Stimulated activated CD8-positive, alpha-beta memory T cell treated with anti-CD3 and anti-CD28 coated beads, Interleukin-15, amount 100 ng/mL, for 48 hours (primary cell): ENCODE measurements around the gene RTL9.
"Not testable (repeated sequence)": the region's sequence is repeated elsewhere in the genome, so short reads cannot be mapped to it uniquely, and the experiment has no call there.

Experiments
- DNase-seq, 2 donors: peaks; one replicate each; pipeline ENCODE4 v3.0.0-alpha.2; 2020; ENCODE audit warnings: low read depth in 2 of 2

The RTL9 gene

DNA sequence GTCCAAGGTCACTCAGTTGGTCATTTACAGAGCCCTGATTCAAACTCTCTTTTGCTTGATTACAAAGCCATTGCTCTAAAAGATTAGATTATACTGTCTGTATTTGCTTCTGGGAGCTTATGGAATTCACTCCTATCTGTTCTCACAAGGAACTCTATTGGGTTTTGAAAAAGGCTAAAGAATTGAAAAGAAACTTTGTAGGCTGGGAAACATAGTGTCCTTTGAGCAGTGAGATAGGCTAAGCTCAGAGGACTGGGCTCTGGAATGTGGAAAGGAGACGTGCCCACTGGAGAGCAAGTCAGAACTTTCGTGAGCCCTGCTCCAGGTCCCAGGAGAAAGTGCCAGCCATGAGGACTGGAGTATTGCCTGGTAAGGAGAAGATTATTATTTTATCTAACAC, at the start of gene RTL9:
Gene RTL9, plus strand, starts transcription at position 301 of the 400 bp plus-strand sequence. CDS start 91,770 bp downstream, outside the sequence.
- DNase-seq: no peak

DNA sequence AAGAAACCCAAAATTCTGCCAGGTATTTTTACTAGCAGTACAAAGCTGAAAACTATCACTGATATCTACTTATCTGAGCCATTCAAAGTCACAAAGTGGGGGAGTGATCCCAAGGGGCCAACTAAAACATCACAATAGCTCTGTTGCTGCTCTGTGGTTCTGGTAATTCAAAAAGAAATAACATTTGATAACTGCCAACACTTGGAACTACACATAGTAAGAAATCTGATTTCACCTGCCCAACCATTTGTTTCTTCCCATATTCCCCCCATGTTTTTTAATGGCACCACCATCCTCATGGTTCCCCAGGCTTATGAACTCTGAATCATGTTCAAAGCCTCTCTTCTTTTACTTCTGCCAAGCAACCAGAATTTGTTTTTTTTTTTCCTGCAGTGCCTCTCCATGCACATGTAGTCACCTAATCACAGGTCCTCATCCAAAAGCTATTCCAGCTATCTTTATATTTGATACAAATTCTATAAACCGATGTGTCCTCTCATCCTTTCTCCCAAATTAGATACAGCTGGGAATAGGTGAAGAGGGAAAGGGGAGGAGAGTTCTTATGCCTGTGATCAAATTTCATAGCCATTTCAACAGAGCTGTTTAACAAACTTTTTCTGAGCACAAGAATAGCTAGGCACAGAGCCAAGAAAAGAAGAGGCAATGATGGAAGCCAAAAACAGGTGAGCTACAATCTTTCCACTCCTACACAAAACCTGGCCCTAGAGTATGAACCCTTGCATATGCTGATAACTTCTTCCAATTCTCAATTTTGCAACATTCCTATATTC, 48.5 kb upstream of the RTL9 start:
- DNase-seq: no peak

- peak; percentile 9 to 13 for DNase-seq
Observed at GRCh38 chrX:110310896-110311295, 47.8 kb upstream of the RTL9 start.

DNA sequence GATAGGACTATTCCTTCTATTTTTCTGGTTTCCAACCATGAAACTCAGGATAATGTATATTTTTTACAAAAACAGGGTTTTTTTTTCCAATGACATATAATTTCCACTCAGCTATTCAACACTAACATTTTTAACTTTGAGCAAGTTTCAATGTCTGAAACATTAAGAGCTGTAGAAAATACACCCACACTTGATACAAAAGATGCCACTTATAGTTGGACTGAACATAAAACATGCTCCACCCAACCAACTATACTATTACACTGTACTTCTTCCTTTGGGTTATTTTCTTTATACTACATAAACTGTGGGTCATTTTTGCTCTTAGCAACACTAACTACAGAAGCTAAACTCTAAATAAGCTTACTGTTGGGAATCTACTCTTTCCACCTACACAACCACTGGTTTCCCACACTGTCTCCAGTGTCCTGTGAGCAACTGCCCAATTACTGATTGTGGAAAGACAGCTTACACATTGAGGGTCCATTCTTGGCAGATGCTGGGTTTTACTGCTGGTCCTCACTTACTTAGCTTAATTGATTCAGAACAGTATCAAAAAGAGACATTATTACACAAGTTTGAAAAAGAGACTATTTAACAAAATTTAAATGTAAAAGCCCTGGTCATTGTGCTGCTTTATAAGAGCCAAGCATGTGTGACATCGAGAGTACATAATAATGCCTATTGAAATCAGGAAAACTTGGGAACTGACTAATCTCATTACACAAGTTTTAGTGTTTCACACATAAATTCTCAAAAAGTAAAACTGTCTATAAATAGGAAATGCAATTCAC, 47.0 kb upstream of the RTL9 start:
- DNase-seq: no peak

GRCh38 chrX:110315551-110315950, 43.1 kb upstream of the RTL9 start:
- DNase-seq: no peak

DNA sequence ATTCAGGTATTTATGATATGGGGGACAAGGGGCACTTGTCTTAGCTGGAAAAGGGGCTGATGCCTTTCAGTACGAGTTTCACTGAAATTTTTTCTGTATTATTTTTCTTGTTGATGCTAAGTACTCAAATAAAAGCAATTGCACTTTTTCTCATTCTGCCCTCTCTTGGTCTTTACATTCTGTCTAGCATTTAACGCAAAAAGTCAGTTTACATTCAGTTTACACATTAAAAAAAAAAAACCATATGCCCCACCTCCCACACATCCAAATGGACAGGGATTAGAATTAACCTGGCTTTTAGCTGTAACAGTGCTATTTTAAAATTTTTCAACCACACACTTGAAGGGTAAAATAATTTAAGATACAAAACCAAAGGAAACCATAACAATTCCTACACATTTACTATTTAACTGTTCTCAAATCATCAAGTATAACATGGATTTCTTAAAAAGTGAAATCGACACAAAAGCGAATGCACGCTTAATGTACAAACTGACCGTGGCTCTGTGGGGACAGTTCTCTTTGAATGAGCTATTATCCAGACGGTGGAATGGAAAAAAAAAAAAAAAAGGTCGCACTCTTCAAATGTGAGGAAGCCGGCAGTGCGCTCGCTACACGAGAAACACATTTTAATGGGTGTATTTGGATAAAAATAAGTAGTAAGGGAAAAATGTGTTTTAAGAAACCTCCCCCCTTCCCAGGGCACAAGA, 42.1 kb upstream of the RTL9 start:
- no peak for DNase-seq

- peak in 1 of 2 donors; percentile 15 for DNase-seq
Observed at GRCh38 chrX:110317061-110317819, 41.4 kb upstream of the RTL9 start.

DNA sequence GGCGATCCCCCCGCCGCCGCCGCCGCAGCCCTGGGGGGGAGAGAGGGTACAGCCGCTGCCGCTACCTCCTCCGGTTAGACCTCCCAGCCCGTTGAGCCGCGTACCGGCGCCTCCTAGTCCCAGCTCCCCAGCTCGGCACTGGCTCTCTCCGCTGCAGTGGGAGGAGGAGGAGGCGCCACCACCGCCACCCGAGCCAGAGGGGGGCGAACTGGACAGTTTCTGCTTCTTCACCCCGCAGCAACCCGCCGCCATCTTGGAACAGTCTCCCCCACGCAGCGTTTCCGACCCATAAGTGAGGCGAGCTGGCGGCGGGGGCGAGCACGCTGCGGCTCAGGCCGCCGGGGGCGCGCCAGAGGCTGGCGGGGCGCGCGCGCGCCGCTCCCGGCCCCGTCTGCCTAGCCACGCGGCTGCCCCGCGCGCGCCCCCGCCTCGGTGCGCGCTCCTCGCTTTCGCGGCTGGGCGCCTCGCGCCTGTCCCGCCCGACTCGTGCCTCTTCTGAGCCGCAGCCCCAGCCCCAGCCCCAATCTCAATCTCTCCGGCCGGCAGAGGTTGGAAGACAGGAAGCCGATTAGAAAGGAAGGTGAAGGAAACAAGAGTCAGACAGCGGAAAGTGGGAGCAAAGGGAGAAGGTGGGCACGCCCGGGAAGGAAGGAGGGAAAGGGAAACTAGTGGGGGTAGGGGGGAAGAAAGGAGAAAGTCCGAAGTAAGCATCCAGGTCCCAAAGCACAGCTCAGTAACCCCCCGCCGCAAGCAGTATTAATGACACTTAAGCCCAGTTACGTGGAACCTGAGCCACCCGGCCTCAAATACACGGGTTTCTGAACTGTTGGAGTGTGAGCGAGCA, 40.6 kb upstream of the RTL9 start, which contains the start of gene AMMECR1:
Gene AMMECR1, minus strand, starts transcription at position 266 of the 844 bp plus-strand sequence. Its CDS starts 14 bp downstream, at position 252.
- peak; percentile 66 to 74 for DNase-seq

GRCh38 chrX:110318664-110318968, 40.0 kb upstream of the RTL9 start:
- no peak for DNase-seq

DNA sequence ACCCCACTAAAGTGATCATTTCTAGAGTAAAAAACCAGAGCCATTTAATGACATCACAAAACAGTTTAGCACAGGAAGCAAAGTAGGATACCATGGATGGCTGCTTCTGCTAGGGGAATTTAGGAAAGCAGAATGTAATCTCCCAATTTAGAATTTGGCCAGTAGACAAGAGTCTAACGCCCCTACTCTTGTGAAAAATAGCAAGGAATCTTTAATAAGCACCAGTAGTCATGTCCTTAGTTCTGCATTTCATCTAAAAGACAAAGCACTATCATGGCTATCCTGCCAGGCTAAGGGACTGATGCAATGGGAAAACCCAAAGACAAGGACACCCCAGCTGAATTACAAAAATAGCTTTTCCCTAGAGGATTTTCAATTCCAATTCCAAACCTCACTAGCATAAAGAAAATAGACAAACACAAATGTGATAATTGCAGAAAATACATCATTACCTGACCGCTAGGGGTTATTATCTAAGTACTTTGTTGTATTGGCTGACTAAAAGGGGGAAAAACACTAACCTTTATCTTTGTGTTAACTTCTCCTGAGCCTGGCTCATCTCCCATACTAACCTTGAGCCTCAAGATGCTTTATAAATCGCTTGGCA, 38.2 kb upstream of the RTL9 start:
- DNase-seq: no peak

GRCh38 chrX:110321081-110321480, 37.6 kb upstream of the RTL9 start:
- no peak for DNase-seq

DNA sequence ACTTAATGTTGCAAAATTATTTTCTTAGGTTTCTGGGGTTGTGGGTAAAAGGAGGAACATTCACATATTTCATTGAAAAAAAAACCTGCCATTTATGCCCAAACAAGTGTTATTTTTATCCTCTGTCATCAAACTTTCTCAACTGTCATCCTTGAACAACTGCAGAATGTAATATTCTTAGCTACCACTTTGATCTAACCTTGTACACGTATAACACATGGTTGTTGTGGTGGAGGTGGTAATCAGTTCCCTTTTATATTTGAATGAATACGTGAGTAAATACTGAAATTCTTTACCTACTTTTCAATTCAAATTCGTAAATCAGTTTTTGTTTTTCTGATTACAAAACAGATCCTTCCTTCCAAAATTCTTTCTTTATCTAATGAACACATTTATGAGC, 37.0 kb upstream of the RTL9 start:
- no peak for DNase-seq

DNA sequence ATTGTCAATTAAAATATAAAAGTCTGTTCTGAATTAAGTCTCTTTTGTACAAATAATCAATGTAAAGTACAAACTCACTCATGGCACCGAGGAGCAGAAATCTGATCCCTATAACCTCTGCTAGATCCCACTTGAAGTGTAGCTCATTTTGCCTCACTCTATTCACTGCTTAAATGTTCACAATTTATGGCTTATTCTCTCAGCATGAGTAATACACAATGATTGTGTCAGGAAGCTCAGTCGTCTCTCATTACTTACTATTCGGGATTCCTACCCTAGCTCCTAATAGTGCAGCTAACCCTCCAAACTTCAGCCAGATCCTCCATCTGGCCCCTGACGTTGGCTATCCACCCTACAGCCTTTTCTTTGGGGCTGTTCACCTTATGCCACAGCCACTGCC, 36.0 kb upstream of the RTL9 start:
- DNase-seq: no peak

DNA sequence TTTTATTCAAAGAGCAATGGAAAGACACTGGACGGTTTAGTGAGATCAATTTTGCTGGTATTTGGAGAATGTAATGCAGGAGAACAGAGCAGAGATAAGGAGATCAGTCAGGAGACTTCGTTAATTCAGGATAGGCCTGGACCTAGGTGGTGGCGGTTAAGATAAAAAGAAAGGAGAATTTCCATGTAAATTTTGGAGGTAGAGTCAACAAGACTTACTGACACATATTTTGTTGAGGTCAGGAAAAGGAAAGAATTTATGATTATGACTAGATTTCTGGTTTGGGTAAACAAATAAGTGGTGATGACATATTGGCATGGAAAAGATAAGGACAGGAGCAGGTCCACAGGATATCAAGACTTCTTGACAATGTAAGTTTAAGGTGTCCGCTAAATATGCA, 31.9 kb upstream of the RTL9 start:
- DNase-seq: no peak

GRCh38 chrX:110327336-110327735, 31.3 kb upstream of the RTL9 start:
- no peak for DNase-seq

GRCh38 chrX:110328613-110329012, 30.0 kb upstream of the RTL9 start:
- not testable (repeated sequence) for DNase-seq

DNA sequence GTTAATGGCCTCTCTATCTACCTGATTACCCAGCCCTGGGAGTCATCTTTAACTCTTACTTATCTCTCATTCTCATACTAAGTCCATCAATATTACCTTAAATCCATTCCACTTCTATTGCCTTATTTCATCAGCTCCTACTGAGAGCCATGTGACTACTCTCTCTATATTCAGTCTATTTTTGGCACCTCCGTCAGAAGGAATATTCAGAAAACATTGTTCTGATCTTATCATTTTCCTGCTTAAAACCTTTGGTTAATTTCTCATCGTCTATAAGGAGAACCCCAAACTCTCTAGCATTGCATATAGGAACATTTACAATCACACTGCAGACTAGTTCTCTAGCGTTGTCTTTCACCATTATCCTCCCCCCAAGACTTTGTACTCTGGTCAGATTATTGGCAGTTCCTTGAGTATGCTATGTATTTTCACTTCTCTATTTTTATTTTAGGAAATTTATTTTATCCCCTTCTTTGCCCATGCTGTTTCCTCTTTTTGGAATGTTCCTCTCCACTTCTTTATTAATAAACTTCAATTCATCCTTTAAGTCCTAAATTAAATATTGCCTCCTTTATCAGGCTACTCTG, 27.1 kb upstream of the RTL9 start:
- no peak for DNase-seq

DNA sequence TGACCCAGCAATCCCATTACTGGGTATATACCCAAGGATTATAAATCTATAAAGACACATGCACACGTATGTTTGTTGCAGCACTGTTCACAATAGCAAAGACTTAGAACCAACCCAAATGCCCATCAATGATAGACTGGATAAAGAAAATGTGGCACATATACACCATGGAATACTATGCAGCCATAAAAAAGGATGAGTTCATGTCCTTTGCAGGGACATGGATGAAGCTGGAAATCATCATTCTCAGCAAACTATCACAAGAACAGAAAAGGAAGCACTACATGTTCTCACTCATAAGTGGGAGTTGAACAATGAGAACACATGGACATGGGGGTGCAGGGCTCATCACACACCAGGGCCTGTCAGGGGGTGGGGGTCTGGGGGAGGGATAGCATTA, 25.2 kb upstream of the RTL9 start:
- DNase-seq: not testable (repeated sequence)

DNA sequence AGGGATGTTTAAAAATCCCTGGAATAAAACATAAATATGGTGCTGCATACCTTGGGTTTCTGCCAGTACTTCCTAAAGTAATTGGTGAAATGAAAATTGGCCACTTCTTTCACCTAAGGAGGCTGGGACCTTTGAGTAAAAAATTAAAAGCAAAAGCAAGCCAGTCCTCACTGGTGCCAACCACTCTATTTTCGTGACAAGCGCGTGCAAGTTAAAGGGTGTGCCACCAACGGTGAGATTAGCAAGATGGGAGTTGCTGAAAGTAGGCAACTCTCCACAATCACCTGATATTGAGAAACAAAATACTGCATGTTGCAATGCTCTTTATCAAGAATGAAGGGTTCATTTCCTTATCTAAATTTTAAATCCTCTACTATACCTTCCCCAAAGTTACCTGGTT, 19.7 kb upstream of the RTL9 start:
- no peak for DNase-seq
